GM21515 (cell line): ENCODE measurements around the gene SLC20A1.
"Not testable (repeated sequence)": the region's sequence is repeated elsewhere in the genome, so short reads cannot be mapped to it uniquely, and the experiment has no call there.

Experiments used
- ATAC-seq: cut with Tn5 transposase; IDR thresholded peaks from one replicate; pipeline ENCODE4 v1.9.1; 2021; ENCODE audit not compliant: unreplicated experiment

SLC20A1 gene

GRCh38 chr2:112706947-112707346 is 61.2 kb downstream of the SLC20A1 start:
- not testable (repeated sequence) for ATAC-seq

DNA sequence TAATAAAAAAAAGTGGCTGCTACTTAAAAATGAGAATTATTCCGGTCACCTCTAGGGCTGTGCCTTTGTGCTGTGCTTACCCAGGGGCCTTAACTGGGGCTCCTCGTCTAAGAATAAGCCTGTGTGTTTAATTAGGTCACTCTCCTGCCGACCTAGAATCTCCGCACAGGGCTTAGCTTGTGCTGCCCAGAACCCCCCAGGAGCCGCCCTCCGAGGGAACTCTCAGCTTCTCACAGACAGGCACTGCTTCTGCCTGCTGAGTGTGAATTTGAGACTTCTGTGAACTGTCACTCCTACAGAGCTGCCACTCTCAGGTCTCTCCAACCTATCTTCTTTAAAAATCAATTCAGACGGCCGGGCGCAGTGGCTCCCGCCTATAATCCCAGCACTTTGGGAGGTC is 63.2 kb downstream of the SLC20A1 start:
- ATAC-seq, result no peak

DNA sequence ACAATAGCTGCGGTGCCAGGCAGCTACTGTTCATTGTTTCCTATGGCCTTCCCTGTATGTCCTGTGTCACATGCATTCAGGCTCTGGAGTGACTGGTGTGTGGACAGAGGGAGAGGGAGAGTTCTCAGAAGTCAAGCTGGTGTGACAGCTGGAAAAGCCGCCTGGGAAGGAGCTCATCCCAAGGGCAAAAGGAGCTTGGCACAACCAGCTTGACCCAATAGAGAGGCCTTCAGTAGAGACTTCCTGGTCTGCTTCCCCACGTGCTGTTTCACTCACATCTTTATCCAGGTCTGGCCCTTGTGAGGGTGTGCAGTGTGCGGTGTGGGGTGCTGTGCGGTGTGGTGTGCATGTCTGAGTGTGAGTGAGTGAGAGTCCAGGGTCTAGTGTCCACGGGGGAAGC is 64.0 kb downstream of the SLC20A1 start:
- ATAC-seq, result no peak

- no peak for ATAC-seq
Measured at GRCh38 chr2:112710956-112711750, 65.4 kb downstream of the SLC20A1 start.

DNA sequence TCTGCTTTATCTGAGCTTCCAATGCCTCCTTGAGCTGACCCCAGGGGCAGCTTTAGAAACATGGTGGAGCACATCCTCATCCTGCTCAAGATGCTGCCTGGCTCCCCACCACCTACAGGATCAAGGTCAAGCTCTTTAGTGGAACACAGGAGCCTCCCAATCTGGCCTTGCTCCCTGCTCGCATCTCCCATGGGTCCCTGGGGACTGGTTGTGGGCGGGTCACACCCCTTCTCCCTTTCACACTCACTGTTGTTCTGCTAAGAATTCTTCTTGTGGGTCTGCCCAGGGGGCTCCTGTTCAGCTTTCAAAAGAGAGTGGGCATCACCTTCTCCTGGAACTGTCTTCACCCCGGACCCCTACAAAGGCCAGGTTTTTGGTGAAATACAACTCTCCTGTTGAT is 66.7 kb downstream of the SLC20A1 start:
- ATAC-seq, result no peak

DNA sequence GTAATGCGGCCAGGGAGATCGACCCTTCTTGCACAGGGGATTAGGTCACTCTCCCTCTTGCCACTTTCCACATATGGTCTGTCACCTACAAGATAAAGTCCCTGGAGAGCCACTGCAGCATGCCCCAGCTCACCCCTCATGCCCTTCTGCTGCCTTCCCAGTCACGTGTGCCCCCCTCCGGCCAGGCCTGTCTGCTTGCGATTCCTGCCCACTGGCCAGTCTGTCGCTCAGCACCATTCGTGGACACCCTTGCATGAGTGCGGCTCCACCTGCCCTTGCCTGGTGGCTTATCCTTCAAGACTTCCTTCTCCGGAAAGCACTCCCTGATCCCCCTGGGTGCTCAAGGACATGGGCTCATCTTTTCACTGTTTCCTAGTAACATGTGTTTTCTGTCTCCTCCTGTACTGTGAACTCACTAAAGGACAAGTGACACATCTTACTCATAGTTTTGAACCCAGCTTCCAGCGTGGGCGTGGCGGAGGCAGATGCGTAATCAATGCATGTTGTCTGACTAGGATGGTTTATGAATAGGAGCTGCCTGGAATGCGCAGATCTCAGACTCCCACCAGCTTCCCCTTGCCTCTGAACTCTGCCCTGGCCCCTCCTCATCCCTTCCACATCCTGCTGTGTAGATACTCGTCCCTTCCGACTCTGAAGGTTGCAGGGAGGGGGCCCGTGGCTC is 67.3 kb downstream of the SLC20A1 start:
- no peak for ATAC-seq
